ENCODE data around the gene INVS.

The INVS gene

GRCh38 chr9:100281676-100282387, 182.8 kb downstream of the INVS start:
- DNase-seq (ENCODE audit: low read depth), result no peak

DNA sequence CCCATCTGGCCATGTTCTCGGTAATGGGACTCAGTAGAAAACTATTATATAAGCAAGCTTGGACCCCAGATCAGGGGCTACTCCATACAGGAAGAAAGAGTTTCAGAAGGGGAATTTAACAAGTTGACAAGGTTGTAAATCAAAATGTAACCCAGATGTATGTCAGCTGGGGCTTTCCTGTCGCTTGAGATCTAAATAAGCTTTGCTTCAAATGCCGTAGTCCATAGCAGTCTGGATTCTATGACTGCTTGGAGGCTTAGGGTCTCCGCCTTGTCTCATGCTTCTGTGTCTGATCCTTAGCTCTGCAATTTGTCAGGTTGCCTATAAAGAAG, 183.3 kb downstream of the INVS start:
- no peak for DNase-seq (ENCODE audit: low read depth)

DNA sequence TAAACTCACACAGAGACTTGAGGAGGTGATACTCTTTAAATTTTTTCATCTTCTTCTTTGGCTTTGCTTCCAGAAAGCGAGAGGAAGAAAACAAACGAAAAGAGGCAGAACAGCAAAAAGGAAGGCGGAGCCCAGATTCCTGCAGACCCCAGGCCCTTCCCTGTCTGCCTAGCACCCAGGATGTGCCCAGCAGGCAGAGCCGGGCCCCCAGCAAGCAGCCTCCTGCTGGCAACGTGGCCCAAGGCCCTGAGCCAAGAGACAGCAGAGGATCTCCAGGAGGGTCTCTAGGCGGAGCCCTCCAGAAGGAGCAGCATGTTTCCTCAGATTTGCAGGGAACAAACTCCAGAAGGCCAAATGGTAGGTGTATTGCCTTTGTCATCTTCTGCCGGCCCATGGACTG, 185.2 kb downstream of the INVS start:
- no peak for DNase-seq (ENCODE audit: low read depth)

GRCh38 chr9:100285080-100285479, 186.0 kb downstream of the INVS start:
- DNase-seq (ENCODE audit: low read depth), result no peak

- DNase-seq (ENCODE audit: low read depth), result no peak
Measured at GRCh38 chr9:100285601-100286000, 186.6 kb downstream of the INVS start.

GRCh38 chr9:100286257-100286656, 187.2 kb downstream of the INVS start:
- DNase-seq (ENCODE audit: low read depth), result no peak

DNA sequence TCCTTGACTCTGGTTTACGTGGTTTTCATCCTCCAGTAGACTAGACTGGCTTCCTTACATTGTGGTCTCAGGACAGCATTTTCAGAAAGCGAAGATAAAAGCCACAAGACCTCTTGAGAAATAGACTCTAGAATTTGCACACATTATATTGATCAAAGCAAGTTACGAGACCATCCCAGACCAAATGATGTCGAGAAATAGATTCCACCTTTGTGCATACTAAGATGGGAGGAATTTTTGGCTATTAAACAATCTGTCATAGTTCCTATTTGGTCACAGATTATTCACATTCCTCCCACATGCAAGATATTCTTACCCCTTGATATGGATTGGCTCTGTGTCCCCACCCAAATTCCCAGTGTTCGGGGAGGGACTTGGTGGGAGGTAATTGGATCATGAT, 188.1 kb downstream of the INVS start:
- DNase-seq (ENCODE audit: low read depth), result no peak

DNA sequence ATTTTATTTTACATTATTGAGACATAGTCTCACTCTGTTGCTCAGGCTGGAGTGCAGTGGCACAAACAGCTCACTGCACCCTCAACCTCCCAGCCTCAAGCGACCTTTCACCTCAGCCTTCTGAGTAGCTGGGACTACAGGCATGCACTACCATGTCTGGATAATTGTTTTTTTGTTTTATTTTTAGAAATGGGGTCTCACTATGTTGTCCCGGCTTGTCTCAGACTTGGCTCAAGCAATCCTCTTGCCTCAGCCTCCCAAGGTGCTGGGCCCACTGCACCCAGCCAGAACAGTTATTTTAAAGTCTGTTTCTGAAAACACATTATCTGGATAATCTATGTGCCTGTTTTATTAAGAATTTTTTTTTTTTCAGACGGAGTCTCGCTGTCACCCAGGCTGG, 191.7 kb downstream of the INVS start:
- no peak for DNase-seq (ENCODE audit: low read depth)

DNA sequence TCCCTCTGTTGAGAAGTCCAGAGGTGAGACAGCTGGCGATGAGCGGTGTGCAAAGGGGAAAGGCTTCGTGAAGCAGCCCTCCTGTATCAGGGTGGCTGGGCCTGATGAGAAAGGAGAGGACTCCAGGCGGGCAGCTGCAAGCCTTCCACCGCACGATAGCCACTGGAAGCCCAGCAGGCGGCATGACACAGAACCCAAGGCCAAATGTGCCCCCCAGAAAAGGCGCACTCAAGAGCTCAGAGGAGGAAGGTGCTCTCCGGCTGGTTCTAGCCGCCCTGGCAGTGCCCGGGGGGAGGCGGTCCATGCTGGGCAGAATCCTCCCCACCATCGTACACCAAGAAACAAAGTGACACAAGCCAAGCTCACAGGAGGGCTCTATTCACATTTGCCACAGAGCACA, 193.4 kb downstream of the INVS start:
- no peak for DNase-seq (ENCODE audit: low read depth)

GRCh38 chr9:100294341-100294740, 195.3 kb downstream of the INVS start:
- DNase-seq (ENCODE audit: low read depth), result no peak

- DNase-seq (ENCODE audit: low read depth), result no peak
Measured at GRCh38 chr9:100294806-100295205, 195.8 kb downstream of the INVS start.

- no peak for DNase-seq (ENCODE audit: low read depth)
Measured at GRCh38 chr9:100295240-100295639, 196.2 kb downstream of the INVS start.

- DNase-seq (ENCODE audit: low read depth), result no peak
Measured at GRCh38 chr9:100296407-100296806, 197.4 kb downstream of the INVS start.

- DNase-seq (ENCODE audit: low read depth), result no peak
Measured at GRCh38 chr9:100298378-100298777, 199.3 kb downstream of the INVS start.

- DNase-seq (ENCODE audit: low read depth), result no peak
Measured at GRCh38 chr9:100303747-100304146, 204.7 kb downstream of the INVS start.

DNA sequence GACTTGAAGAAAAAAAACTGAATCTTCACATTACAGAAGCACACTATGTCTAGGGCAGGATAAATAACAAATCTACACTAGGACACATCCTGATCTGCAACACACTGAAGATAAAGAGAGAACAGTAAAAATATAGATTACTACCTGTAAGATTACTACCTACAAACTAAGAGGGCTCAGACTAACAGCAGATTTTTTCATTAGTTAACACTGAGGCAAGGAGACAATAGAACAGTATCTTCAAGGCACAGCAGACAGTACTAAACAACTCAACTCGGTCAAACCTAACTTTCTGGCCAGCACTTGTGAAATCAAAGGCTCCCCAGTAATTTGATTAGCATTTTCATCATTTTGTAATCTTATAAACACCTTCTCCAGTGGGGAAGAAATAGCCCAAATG, 207.2 kb downstream of the INVS start:
- DNase-seq (ENCODE audit: low read depth), result no peak

DNA sequence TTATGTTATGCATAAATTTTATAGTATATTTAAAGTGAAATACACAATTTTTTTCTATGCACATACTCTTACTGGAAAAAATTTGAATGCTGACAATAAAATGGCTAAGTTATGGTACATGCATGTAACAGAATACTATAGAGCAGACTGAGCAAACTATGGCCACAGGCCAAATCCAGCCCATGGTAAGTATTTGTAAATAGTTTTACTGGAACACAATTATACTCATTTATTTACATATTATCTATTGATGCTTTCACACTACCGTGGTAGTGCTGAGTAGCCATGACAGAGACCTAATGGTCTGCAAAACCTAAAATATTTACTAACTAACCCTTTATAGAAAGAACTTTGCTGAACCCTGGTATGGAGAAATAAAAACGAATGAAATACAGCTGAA, 208.0 kb downstream of the INVS start:
- no peak for DNase-seq (ENCODE audit: low read depth)

GRCh38 chr9:100308965-100309564, 210.0 kb downstream of the INVS start:
- DNase-seq (ENCODE audit: low read depth), result no peak

GRCh38 chr9:100309992-100310391, 210.9 kb downstream of the INVS start:
- no peak for DNase-seq (ENCODE audit: low read depth)

DNA sequence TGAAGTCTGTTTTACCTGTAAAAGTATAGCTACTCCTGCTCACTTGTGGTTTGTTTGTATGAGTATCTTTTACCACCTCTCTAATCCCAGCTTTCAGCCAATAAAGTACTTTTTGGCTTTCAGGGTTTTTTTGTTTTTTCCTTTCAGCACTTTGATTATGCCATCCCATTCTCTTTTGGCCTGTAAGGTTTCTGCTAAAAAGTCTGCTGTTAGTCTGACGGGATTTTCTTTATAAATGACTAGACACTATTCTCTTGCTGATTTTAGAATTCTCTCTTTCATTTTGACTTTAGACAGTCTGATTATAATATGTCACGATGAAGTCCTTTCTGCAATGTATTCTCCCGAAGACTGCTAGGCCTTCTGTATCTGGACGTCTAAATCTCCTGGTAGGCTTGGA, 216.5 kb downstream of the INVS start:
- no peak for DNase-seq (ENCODE audit: low read depth)

- no peak for DNase-seq (ENCODE audit: low read depth)
Measured at GRCh38 chr9:100317706-100318105, 218.7 kb downstream of the INVS start.

- DNase-seq (ENCODE audit: low read depth), result no peak
Measured at GRCh38 chr9:100322954-100323536, 224.0 kb downstream of the INVS start.

- DNase-seq (ENCODE audit: low read depth), result no peak
Measured at GRCh38 chr9:100324594-100325200, 225.7 kb downstream of the INVS start.
